Osteoblast (primary cell): ENCODE data around the gene HEXD. TPM values are rescaled to one million over a fixed set of nuclear protein-coding genes. Genes with fewer than 3 reads are reported as not detected.
A peak's percentile ranks its signal among the peaks of the same experiment; 100 is the strongest.
"Not testable (repeated sequence)": the region's sequence is repeated elsewhere in the genome, so short reads cannot be mapped to it uniquely, and the experiment has no call there.

Source experiments
- DNase-seq: peaks from one replicate; pipeline ENCODE4 v3.0.0; 2011; ENCODE audit warnings: low spot score, mixed read lengths; ENCODE audit not compliant: insufficient read length; ENCODE audit errors: missing footprints
- H2AFZ ChIP-seq: 2 replicates; pipeline ENCODE4 v1.6.0; 2011; ENCODE audit warnings: mild to moderate bottlenecking, low read length
- H3K27ac ChIP-seq: 2 replicates; pipeline ENCODE4 v1.5.1; 2011; ENCODE audit warnings: mild to moderate bottlenecking, low read depth, low read length, moderate library complexity
- H3K27me3 ChIP-seq: 2 replicates; pipeline ENCODE4 v1.6.0; 2012; ENCODE audit warnings: mild to moderate bottlenecking, control low read depth, inconsistent platforms, low read length, moderate library complexity; ENCODE audit not compliant: insufficient read depth
- H3K36me3 ChIP-seq: 2 replicates; pipeline ENCODE4 v1.5.1; 2011; ENCODE audit warnings: mild to moderate bottlenecking, low read length, control low read depth, moderate library complexity; ENCODE audit not compliant: insufficient read depth
- H3K4me1 ChIP-seq: 2 replicates; pipeline ENCODE4 v1.5.1; 2011; ENCODE audit warnings: mild to moderate bottlenecking, low read length, control low read depth, moderate library complexity; ENCODE audit not compliant: insufficient read depth
- H3K4me2 ChIP-seq: 2 replicates; pipeline ENCODE4 v1.6.0; 2011; ENCODE audit warnings: mild to moderate bottlenecking, low read length; ENCODE audit not compliant: insufficient read depth
- H3K4me3 ChIP-seq: fragments of 200-600 bp; sonication (generic); 3 replicates; pipeline ENCODE4 v1.5.1; 2012; ENCODE audit warnings: mild to moderate bottlenecking, low read length, inconsistent platforms; ENCODE audit not compliant: insufficient read depth
- H3K79me2 ChIP-seq: 2 replicates; pipeline ENCODE4 v1.6.0; 2012; ENCODE audit warnings: mild to moderate bottlenecking, low read length, control low read depth, inconsistent platforms; ENCODE audit not compliant: insufficient read depth
- H3K9me3 ChIP-seq: 2 replicates; pipeline ENCODE4 v1.5.1; 2011; ENCODE audit warnings: low read depth, low read length, control low read depth
- H4K20me1 ChIP-seq: 2 replicates; pipeline ENCODE4 v1.6.0; 2012; ENCODE audit warnings: mild to moderate bottlenecking, low read length, control low read depth; ENCODE audit not compliant: insufficient read depth
- total RNA-seq: library from RNA; depleted of rRNA; stranded (reverse); fragments of >200 nt; gene quantifications from 2 replicates; pipeline ENCODE4 v1.2.3, GENCODE V29; 2012
- TF ChIP-seq, protein P1 (sequence below): IDR thresholded peaks from 2 replicates; pipeline ENCODE4 v1.5.1; 2011; ENCODE audit warnings: mild to moderate bottlenecking, low read depth, low read length, moderate library complexity; ENCODE audit errors: extremely low read depth

Gene HEXD
- total RNA-seq, 1 donor, result 20.3 TPM

DNA sequence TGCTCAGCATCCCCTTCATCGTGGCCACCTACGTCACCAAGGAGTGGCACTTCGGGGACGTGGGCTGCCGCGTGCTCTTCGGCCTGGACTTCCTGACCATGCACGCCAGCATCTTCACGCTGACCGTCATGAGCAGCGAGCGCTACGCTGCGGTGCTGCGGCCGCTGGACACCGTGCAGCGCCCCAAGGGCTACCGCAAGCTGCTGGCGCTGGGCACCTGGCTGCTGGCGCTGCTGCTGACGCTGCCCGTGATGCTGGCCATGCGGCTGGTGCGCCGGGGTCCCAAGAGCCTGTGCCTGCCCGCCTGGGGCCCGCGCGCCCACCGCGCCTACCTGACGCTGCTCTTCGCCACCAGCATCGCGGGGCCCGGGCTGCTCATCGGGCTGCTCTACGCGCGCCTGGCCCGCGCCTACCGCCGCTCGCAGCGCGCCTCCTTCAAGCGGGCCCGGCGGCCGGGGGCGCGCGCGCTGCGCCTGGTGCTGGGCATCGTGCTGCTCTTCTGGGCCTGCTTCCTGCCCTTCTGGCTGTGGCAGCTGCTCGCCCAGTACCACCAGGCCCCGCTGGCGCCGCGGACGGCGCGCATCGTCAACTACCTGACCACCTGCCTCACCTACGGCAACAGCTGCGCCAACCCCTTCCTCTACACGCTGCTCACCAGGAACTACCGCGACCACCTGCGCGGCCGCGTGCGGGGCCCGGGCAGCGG is 43.4 kb upstream of the HEXD start:
- Histone ChIP-seq H3K9me3 (no peaks in the 10 kb centered on the region), H3K4me2 (no peak overlapping the region), H3K27me3 (peaks cover 68% of the 10 kb centered on the region), H3K4me3 (no peak overlapping the region), H3K27ac (no peak overlapping the region), H4K20me1 (no peaks in the 10 kb centered on the region), H3K36me3 (no peaks in the 10 kb centered on the region), H2AFZ (no peak overlapping the region), H3K79me2 (no peaks in the 10 kb centered on the region), H3K4me1 (no peaks in the 10 kb centered on the region)
- TF ChIP-seq, protein P1, sequence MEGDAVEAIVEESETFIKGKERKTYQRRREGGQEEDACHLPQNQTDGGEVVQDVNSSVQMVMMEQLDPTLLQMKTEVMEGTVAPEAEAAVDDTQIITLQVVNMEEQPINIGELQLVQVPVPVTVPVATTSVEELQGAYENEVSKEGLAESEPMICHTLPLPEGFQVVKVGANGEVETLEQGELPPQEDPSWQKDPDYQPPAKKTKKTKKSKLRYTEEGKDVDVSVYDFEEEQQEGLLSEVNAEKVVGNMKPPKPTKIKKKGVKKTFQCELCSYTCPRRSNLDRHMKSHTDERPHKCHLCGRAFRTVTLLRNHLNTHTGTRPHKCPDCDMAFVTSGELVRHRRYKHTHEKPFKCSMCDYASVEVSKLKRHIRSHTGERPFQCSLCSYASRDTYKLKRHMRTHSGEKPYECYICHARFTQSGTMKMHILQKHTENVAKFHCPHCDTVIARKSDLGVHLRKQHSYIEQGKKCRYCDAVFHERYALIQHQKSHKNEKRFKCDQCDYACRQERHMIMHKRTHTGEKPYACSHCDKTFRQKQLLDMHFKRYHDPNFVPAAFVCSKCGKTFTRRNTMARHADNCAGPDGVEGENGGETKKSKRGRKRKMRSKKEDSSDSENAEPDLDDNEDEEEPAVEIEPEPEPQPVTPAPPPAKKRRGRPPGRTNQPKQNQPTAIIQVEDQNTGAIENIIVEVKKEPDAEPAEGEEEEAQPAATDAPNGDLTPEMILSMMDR, result no peak
- peak; percentile 81 for DNase-seq

DNA sequence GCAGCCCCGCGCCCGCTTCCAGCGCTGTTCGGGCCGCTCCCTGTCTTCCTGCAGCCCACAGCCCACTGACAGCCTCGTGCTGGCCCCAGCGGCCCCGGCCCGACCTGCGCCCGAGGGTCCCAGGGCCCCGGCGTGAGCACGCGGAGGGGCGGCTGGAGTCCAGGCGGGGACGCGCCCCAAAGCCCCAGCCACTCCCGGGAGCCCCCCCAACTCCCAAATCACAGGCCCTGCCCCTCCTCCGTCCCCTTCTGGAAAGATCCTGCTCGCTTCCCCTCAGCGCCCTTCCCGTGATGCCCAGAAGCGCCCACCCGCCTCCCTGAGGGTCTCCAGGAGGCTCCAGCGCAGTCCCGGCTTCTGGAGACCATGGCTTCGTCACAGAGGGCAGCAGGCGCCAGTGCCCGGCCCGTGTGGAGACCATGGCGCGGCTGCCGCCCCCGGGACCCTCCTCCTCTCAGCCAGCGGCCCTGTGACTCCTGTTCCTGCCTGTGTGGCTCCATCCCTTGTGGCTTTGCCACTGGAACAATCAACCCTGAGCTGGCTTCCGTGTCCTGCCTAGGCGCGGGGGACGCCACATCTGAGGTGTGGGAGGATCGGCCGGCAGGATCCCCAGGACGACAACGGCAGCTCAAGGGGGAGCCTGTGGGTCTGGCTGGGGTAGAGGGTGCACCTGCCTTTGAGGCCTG is 42.6 kb upstream of the HEXD start:
- no peak overlapping the region for H2AFZ ChIP-seq
- H3K27me3 ChIP-seq, result peaks cover 65% of the 10 kb centered on the region
- DNase-seq, result peak; percentile 74
- H3K4me3 ChIP-seq, result no peak overlapping the region
- no peaks in the 10 kb centered on the region for H3K4me1 ChIP-seq
- H3K4me2 ChIP-seq, result no peak overlapping the region
- TF ChIP-seq, protein P1, result no peak
- H3K27ac ChIP-seq, result no peak overlapping the region
- H3K9me3 ChIP-seq, result no peaks in the 10 kb centered on the region
- no peaks in the 10 kb centered on the region for H3K36me3 ChIP-seq
- H3K79me2 ChIP-seq, result no peaks in the 10 kb centered on the region
- no peaks in the 10 kb centered on the region for H4K20me1 ChIP-seq

DNA sequence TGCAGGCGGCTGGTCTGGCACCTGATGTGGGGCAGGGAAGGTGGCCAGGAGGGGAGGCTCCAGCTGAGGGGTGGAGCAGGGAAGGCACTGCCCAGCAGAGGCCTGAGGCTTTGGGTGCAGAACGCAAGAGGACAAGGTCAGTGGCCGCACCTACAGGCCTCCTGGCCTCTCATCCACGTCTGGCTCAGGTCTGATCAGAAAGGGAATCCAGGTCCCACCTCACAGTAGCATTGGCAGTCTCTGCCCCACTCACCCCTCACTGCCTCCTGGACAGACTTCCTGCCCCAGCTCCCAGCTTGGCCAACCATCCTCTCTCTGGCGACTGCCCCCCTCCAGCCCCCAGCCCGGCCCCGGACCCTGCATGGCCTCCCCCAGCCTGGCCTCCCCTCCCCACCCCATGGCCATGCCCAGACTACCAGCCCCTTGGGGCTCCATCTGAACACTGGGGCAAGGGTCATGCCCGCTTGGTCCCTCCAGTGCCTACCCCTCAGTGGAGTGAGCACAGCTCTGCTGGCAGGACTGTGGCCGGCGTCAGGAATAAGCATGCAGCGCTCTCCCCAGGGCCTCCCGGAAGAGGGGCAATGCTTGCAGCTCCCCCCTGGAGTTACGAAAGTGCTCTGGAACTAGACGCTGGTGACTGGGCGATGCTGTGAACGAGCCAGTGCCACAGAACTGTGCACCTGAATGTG is 42.0 kb upstream of the HEXD start:
- no peaks in the 10 kb centered on the region for H4K20me1 ChIP-seq
- peaks cover 59% of the 10 kb centered on the region for H3K27me3 ChIP-seq
- TF ChIP-seq, protein P1, result no peak
- H3K27ac ChIP-seq, result no peak overlapping the region
- H3K9me3 ChIP-seq, result no peaks in the 10 kb centered on the region
- H3K4me3 ChIP-seq, result no peak overlapping the region
- DNase-seq, result peak; percentile 81
- no peak overlapping the region for H3K4me2 ChIP-seq
- no peak overlapping the region for H2AFZ ChIP-seq
- no peaks in the 10 kb centered on the region for H3K4me1 ChIP-seq
- H3K36me3 ChIP-seq, result no peaks in the 10 kb centered on the region
- H3K79me2 ChIP-seq, result no peaks in the 10 kb centered on the region

DNA sequence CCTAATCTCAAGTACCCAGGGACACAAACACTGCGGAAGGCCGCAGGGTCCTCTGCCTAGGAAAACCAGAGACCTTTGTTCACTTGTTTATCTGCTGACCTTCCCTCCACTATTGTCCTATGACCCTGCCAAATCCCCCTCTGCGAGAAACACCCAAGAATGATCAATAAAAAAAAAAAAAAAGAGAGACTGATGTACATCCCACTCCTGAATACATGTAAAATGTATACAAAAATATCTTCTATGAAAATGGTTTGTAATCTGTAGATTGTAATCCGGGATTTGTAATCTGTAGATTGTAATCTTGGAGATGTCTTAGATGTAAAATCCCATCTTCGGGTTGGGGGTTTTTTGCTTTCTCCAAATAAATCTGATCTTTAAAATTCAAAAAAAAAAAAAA is 40.9 kb upstream of the HEXD start:
- H2AFZ ChIP-seq, H3K4me1 ChIP-seq, H3K4me2 ChIP-seq, H3K9me3 ChIP-seq, H3K36me3 ChIP-seq, H3K27ac ChIP-seq, H3K4me3 ChIP-seq, H3K79me2 ChIP-seq, H4K20me1 ChIP-seq, DNase-seq: not testable (repeated sequence)
- peaks cover 49% of the 10 kb centered on the region for H3K27me3 ChIP-seq
